DOHH2 (cell line): Measurements from ENCODE around the gene MARCHF6.

ENCODE experiments used
- H3F3A ChIP-seq: fragments of 200-600 bp; sonication (generic), shearing (Covaris generic); 2 replicates; pipeline ENCODE4 v1.6.0; 2016; ENCODE audit warnings: antibody characterized with exemption, mild to moderate bottlenecking; ENCODE audit not compliant: control insufficient read depth, insufficient read depth
- H3K27ac ChIP-seq: fragments of 200-600 bp; sonication (generic); 2 replicates; pipeline ENCODE4 v1.5.1; 2014; ENCODE audit warnings: low read depth, mild to moderate bottlenecking, low read length, moderate library complexity
- H3K27me3 ChIP-seq: fragments of 200-600 bp; sonication (generic); 2 replicates; pipeline ENCODE4 v1.6.1; 2014; ENCODE audit warnings: mild to moderate bottlenecking, low read length, mixed read lengths; ENCODE audit not compliant: control insufficient read depth
- H3K36me3 ChIP-seq: fragments of 200-600 bp; sonication (generic); 2 replicates; pipeline ENCODE4 v1.6.1; 2014; ENCODE audit warnings: mild to moderate bottlenecking, low read length, moderate library complexity, mixed read lengths; ENCODE audit not compliant: control insufficient read depth
- H3K4me1 ChIP-seq: fragments of 200-600 bp; sonication (generic); 2 replicates; pipeline ENCODE4 v1.6.1; 2014; ENCODE audit warnings: mild to moderate bottlenecking, low read length, mixed read lengths; ENCODE audit not compliant: control insufficient read depth
- H3K4me2 ChIP-seq: fragments of 200-600 bp; sonication (generic); 2 replicates; pipeline ENCODE4 v1.6.0; 2014; ENCODE audit warnings: mild to moderate bottlenecking, low read length, moderate library complexity
- H3K4me3 ChIP-seq: fragments of 200-600 bp; sonication (generic); 2 replicates; pipeline ENCODE4 v1.5.1; 2014; ENCODE audit warnings: mild to moderate bottlenecking, low read length, mixed read lengths
- H3K79me2 ChIP-seq: fragments of 200-600 bp; sonication (generic); 2 replicates; pipeline ENCODE4 v1.6.1; 2014; ENCODE audit warnings: mild to moderate bottlenecking, low read length, mixed read lengths; ENCODE audit not compliant: control insufficient read depth
- H3K9me2 ChIP-seq: fragments of 200-600 bp; sonication (generic); replicated peaks from 2 replicates; pipeline ENCODE4 v1.6.1; 2014; ENCODE audit warnings: mild to moderate bottlenecking, low read length, mixed read lengths; ENCODE audit not compliant: control insufficient read depth
- H3K9me3 ChIP-seq: fragments of 200-600 bp; sonication (generic); 2 replicates; pipeline ENCODE4 v1.6.1; 2014; ENCODE audit warnings: antibody characterized with exemption, low read length, mixed read lengths; ENCODE audit not compliant: control insufficient read depth, insufficient read depth
- H4K20me1 ChIP-seq: fragments of 200-600 bp; sonication (generic); 2 replicates; pipeline ENCODE4 v1.6.0; 2014; ENCODE audit warnings: low read depth, mild to moderate bottlenecking, antibody characterized with exemption, low read length, moderate library complexity; ENCODE audit not compliant: control insufficient read depth, insufficient read depth
- CTCF ChIP-seq: fragments of 200-600 bp; sonication (generic); IDR thresholded peaks from one replicate; pipeline ENCODE4 v1.5.1; 2014; ENCODE audit warnings: antibody characterized with exemption, mild to moderate bottlenecking, low read depth, low read length; ENCODE audit not compliant: poor library complexity, severe bottlenecking
- EZH2phosphoT487 ChIP-seq: fragments of 200-600 bp; sonication (generic); IDR thresholded peaks from 2 replicates; pipeline ENCODE4 v1.6.1; 2017; ENCODE audit warnings: borderline replicate concordance, mild to moderate bottlenecking, antibody characterized with exemption, low read length, moderate library complexity, mixed read lengths

Gene MARCHF6

GRCh38 chr5:10317825-10318682, 35.4 kb upstream of the MARCHF6 start:
- H3K27ac ChIP-seq, result no peak overlapping the region

DNA sequence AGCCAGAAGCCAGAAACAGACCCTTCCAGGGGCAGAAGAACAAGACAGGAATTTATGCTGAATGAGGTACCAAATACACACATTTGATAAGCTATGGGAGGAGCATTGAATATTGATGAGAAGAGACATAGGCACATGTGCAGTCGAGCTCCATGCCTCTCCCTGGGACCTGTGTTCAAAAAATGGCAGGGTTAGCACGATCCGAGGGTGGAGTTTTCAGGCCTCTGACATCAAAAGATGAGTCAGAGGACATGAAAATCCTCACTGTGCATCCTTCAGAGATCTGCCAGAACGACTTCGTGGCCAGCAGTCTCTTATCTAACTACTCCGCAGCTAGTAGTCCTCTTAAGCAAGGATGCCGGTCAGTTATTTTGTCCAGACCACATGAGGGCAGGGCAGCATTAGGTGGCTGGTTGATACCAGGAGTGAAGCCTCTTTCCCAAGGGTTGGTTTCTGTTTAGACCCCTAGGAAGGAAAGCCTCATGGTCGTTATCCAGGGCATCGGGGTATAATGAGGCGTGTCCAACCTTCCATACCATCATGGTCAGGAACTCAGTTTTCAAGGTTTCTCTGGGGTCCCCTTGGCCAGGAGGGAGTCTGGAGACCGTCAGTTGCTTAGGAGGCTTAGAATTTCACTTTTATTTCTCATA, 34.2 kb upstream of the MARCHF6 start:
- H3K4me1 ChIP-seq, result no peaks in the 10 kb centered on the region
- no peaks in the 10 kb centered on the region for H3K9me2 ChIP-seq
- no peaks in the 10 kb centered on the region for H3F3A ChIP-seq
- no peak for TF ChIP-seq EZH2phosphoT487
- peaks cover 3% of the 10 kb centered on the region; the same call in 1 of the 2 replicates for H3K27me3 ChIP-seq
- no peaks in the 10 kb centered on the region for H4K20me1 ChIP-seq
- H3K4me2 ChIP-seq, result no peak overlapping the region
- no peaks in the 10 kb centered on the region for H3K36me3 ChIP-seq
- H3K27ac ChIP-seq, result no peak overlapping the region
- no peaks in the 10 kb centered on the region for H3K9me3 ChIP-seq
- H3K4me3 ChIP-seq, result no peak overlapping the region
- no peaks in the 10 kb centered on the region for H3K79me2 ChIP-seq

More at GRCh38 chr5:10317825-10318682, 35.4 kb upstream of the MARCHF6 start:
- TF ChIP-seq EZH2phosphoT487 (no peak), CTCF (no peak)
- Histone ChIP-seq H3K27me3 (peaks cover 3% of the 10 kb centered on the region; the same call in 1 of the 2 replicates), H3K4me3 (no peak overlapping the region), H3K36me3 (no peaks in the 10 kb centered on the region), H3F3A (no peaks in the 10 kb centered on the region), H3K9me2 (no peaks in the 10 kb centered on the region), H3K9me3 (no peaks in the 10 kb centered on the region), H4K20me1 (no peaks in the 10 kb centered on the region), H3K4me2 (no peak overlapping the region), H3K79me2 (no peaks in the 10 kb centered on the region), H3K4me1 (no peaks in the 10 kb centered on the region)

GRCh38 chr5:10320793-10321192, 32.7 kb upstream of the MARCHF6 start:
- Histone ChIP-seq H3K4me3 (no peak overlapping the region), H3K27ac (no peak overlapping the region), H3K9me2 (no peaks in the 10 kb centered on the region), H3F3A (no peaks in the 10 kb centered on the region), H3K36me3 (no peaks in the 10 kb centered on the region), H3K79me2 (no peaks in the 10 kb centered on the region), H4K20me1 (no peaks in the 10 kb centered on the region), H3K4me1 (no peaks in the 10 kb centered on the region), H3K4me2 (no peak overlapping the region), H3K9me3 (no peaks in the 10 kb centered on the region), H3K27me3 (peaks cover 3% of the 10 kb centered on the region; the same call in 1 of the 2 replicates)
- TF ChIP-seq EZH2phosphoT487, result no peak
- no peak for TF ChIP-seq CTCF

DNA sequence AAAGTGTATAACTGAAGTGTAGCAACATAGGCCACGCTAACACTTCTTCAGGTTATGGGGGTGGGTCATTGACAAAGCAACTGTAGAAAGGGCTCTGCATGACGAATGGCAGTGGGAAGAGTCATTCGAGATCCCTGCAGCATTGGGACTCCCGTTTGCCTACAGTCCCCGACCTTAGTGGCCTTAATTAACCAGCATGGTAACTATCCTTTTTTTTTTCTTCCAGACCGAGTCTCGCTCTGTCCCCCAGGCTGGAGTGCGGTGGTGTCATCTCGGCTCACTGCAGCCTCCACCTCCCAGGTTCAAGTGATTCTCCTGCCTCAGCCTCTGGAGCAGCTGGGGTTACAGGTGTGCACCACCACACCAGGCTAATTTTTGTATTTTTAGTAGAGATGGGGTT, 31.6 kb upstream of the MARCHF6 start:
- no peaks in the 10 kb centered on the region for H3K9me2 ChIP-seq
- H3K27ac ChIP-seq, result no peak overlapping the region
- H3K36me3 ChIP-seq, result no peaks in the 10 kb centered on the region
- peaks cover 3% of the 10 kb centered on the region; the same call in 1 of the 2 replicates for H3K27me3 ChIP-seq
- H3K4me3 ChIP-seq, result no peak overlapping the region
- H3K9me3 ChIP-seq, result no peaks in the 10 kb centered on the region
- no peaks in the 10 kb centered on the region for H4K20me1 ChIP-seq
- H3F3A ChIP-seq, result no peaks in the 10 kb centered on the region
- TF ChIP-seq CTCF (no peak), EZH2phosphoT487 (no peak)
- no peak overlapping the region for H3K4me2 ChIP-seq
- no peaks in the 10 kb centered on the region for H3K79me2 ChIP-seq
- no peaks in the 10 kb centered on the region for H3K4me1 ChIP-seq
